K562 (cell line): ENCODE measurements around the gene COQ4. TPM values are rescaled to one million over a fixed set of nuclear protein-coding genes. Genes with fewer than 3 reads are reported as not detected.

Source experiments
- ATAC-seq: fragments of 200-7000 bp; cut with Tn5 transposase; 3 replicates; pipeline ENCODE4 v1.9.1; 2020; ENCODE audit warnings: moderate library complexity
- BruUV-seq: library from RNA; stranded (reverse); fragments of 400-500 nt; replicated peaks from 2 replicates; lab custom pipeline; 2021; lab: Mats Ljungman, UMichigan
- CTCF ChIA-PET: fragments of 300-600 bp; formaldehyde crosslinking; extraction: SDS; loops from one replicate; lab custom pipeline; 2021; ENCODE audit warnings: low intra/inter-chr PET ratio; lab: Yijun Ruan, JAX
- POLR2A ChIA-PET: fragments of 300-600, 350-650 bp; sonication (Branson Sonifier 250); formaldehyde crosslinking; extraction: SDS; loops from one replicate; lab custom pipeline; 2021; ENCODE audit warnings: antibody characterized with exemption, inconsistent platforms; lab: Yijun Ruan, JAX
- DNase-seq, 4 experiments: peaks; one replicate each; pipeline versions ENCODE4 v3.0.0 to v3.0.0-alpha.2; 2011 to 2018; ENCODE audit warnings: low spot score in 3 of 4, mixed read lengths in 3 of 4; ENCODE audit errors: extremely low read depth in 1 of 4
- FAIRE-seq: peaks from 2 replicates; lab custom pipeline; 2011; peaks lifted over from hg19 to GRCh38; lab: Jason Lieb, UNC
- H2AFZ ChIP-seq: 2 replicates; pipeline ENCODE4 v1.6.0; 2011; ENCODE audit warnings: low read depth, low read length, control low read depth, inconsistent platforms
- H3K27ac ChIP-seq: fragments of 200-600 bp; 3 replicates; pipeline ENCODE4 v1.8.0; 2011; ENCODE audit warnings: low read depth, mild to moderate bottlenecking, control low read depth, inconsistent platforms, low read length, moderate library complexity, mixed read lengths; ENCODE audit errors: extremely low read depth
- H3K27me3 ChIP-seq, 2 experiments: fragments of 300-600 bp in 1 of 2; 2 replicates in 1 of 2; 3 replicates in 1 of 2; pipeline versions ENCODE4 v1.6.0 to v1.8.0; 2011; ENCODE audit warnings: inconsistent platforms in 2 of 2, low read length in 2 of 2, mild to moderate bottlenecking in 1 of 2, mixed read lengths in 1 of 2, moderate library complexity in 1 of 2; ENCODE audit not compliant: control insufficient read depth in 2 of 2, insufficient read depth in 2 of 2
- H3K36me3 ChIP-seq: fragments of 300-600 bp; 3 replicates; pipeline ENCODE4 v1.8.0; 2011; ENCODE audit warnings: mild to moderate bottlenecking, low read length, inconsistent platforms; ENCODE audit not compliant: control insufficient read depth, insufficient read depth
- H3K4me1 ChIP-seq, 2 experiments: fragments of 200-600 bp in 1 of 2; replicated peaks in 1 of 2; 2 replicates in 1 of 2; 3 replicates in 1 of 2; pipeline versions ENCODE4 v1.5.1 to v1.8.0; 2011; ENCODE audit warnings: inconsistent platforms in 2 of 2, low read length in 2 of 2, mild to moderate bottlenecking in 1 of 2, mixed read lengths in 1 of 2, moderate library complexity in 1 of 2; ENCODE audit not compliant: control insufficient read depth in 2 of 2, insufficient read depth in 2 of 2
- H3K4me2 ChIP-seq: 2 replicates; pipeline ENCODE4 v1.6.1; 2011; ENCODE audit warnings: low read length, control low read depth, inconsistent platforms, mixed read lengths; ENCODE audit not compliant: insufficient read depth
- H3K4me3 ChIP-seq: fragments of 200-600 bp; sonication (generic), shearing (Covaris generic); 2 replicates; pipeline ENCODE4 v1.5.1; 2016; ENCODE audit warnings: control low read depth, inconsistent platforms
- H3K79me2 ChIP-seq: fragments of 200-600 bp; 3 replicates; pipeline ENCODE4 v1.8.0; 2011; ENCODE audit warnings: low read length, inconsistent platforms; ENCODE audit not compliant: control insufficient read depth, insufficient read depth
- H3K9ac ChIP-seq, 2 experiments: 2 replicates each; pipeline versions ENCODE4 v1.6.0 to v1.6.1; 2011; ENCODE audit warnings: low read depth in 2 of 2, low read length in 2 of 2, control low read depth in 1 of 2, inconsistent platforms in 1 of 2, mild to moderate bottlenecking in 1 of 2, mixed read lengths in 1 of 2; ENCODE audit not compliant: insufficient read depth in 1 of 2
- H3K9me1 ChIP-seq: one replicate; pipeline ENCODE4 v1.6.0; 2011; ENCODE audit warnings: inconsistent platforms, mild to moderate bottlenecking, low read length, moderate library complexity; ENCODE audit not compliant: control insufficient read depth, insufficient read depth
- H3K9me3 ChIP-seq: replicated peaks from 2 replicates; pipeline ENCODE4 v1.5.1; 2011; ENCODE audit warnings: low read depth, low read length, inconsistent platforms; ENCODE audit not compliant: control insufficient read depth, insufficient read depth
- H4K20me1 ChIP-seq: replicated peaks from 2 replicates; pipeline ENCODE4 v1.6.1; 2011; ENCODE audit warnings: low read length, inconsistent platforms, mixed read lengths; ENCODE audit not compliant: control insufficient read depth, insufficient read depth
- CBFA2T3 ChIP-seq: fragments of 450-650 bp; IDR thresholded peaks from 2 replicates; pipeline ENCODE4 v1.6.1; 2017
- GATAD2B ChIP-seq: fragments of 450-650 bp; IDR thresholded peaks from 2 replicates; pipeline ENCODE4 v1.6.1; 2017; ENCODE audit warnings: mild to moderate bottlenecking, borderline replicate concordance
- JUND ChIP-seq, 2 experiments: IDR thresholded peaks; 2 replicates in 1 of 2; 3 replicates in 1 of 2; pipeline ENCODE4 v1.6.1; 2011; ENCODE audit warnings: borderline replicate concordance in 2 of 2, low read depth in 2 of 2, low read length in 2 of 2, improper control_type of control experiment in 1 of 2, missing biosample characterization in 1 of 2, missing genetic modification characterization in 1 of 2, missing genetic modification reagents in 1 of 2
- MAFF ChIP-seq: IDR thresholded peaks from 2 replicates; pipeline ENCODE4 v1.6.1; 2012; ENCODE audit warnings: low read length, improper control_type of control experiment
- MTF1 ChIP-seq: fragments of 250-450 bp; sonication (Bioruptor Pico); IDR thresholded peaks from 2 replicates; pipeline ENCODE4 v1.9.0; 2021; ENCODE audit warnings: moderate library complexity, mild to moderate bottlenecking, inconsistent platforms, borderline replicate concordance
- NFIX ChIP-seq: fragments of 250-450 bp; sonication (Bioruptor Pico); IDR thresholded peaks from 2 replicates; pipeline ENCODE4 v1.4.0; 2020; ENCODE audit warnings: low read depth, mild to moderate bottlenecking, moderate library complexity
- RBM34 ChIP-seq: fragments of 200-400 bp; formaldehyde crosslinking; IDR thresholded peaks from 2 replicates; pipeline ENCODE4 v1.6.1; 2018; ENCODE audit warnings: low read length, borderline replicate concordance; ENCODE audit not compliant: insufficient read depth
- ZNF316 ChIP-seq: fragments of 450-650 bp; IDR thresholded peaks from 2 replicates; pipeline ENCODE4 v1.6.1; 2016
- WGBS: fragments of 100-300 bp; shearing (Covaris generic); methylation state at CpG from one replicate; pipeline ENCODE4 v1.1.6; 2016; ENCODE audit warnings: low coverage, mixed read lengths; ENCODE audit not compliant: insufficient coverage; ENCODE audit errors: missing lambda C conversion rate; 5-methylcytosine and 5-hydroxymethylcytosine counted together
- in situ Hi-C: fragments of 300-500 bp; cut with MboI; formaldehyde crosslinking; loops from 4 replicates; pipeline ENCODE4 v1.15.0; 2018; ENCODE audit warnings: inconsistent platforms, mixed read lengths
- intact Hi-C: fragments of 100-400 bp; cut with micrococcal nuclease; formaldehyde crosslinking; loops from 2 replicates; pipeline ENCODE4 v1.14.2; 2022
- polyA plus RNA-seq, 8 experiments: library from polyadenylated mRNA; depleted of rRNA in 4 of 8; stranded (reverse) in 5 of 8; unstranded in 3 of 8; fragments of >200 nt; fragmentation: Nextera tagmentation in 2 of 8; fragmentation: Illumina TruSeq in 1 of 8; extraction: Ambion mirVana in 2 of 8; extraction: Trizol in 1 of 8; gene quantifications; 2 replicates each; pipeline versions ENCODE4 v1.2.1 to v1.2.3, GENCODE V29; 2011 to 2014; ENCODE audit warnings: inconsistent platforms in 1 of 8, missing spikeins in 1 of 8
- total RNA-seq, 7 experiments: library from RNA; depleted of rRNA in 6 of 7; stranded (reverse); fragments of >200 nt in 6 of 7; fragmentation: Illumina TruSeq in 2 of 7; extraction: Trizol in 2 of 7; gene quantifications; 2 replicates each; pipeline versions ENCODE4 v1.2.1 to v1.2.3, GENCODE V29; 2011 to 2021; ENCODE audit warnings: low replicate concordance in 1 of 7
- TF ChIP-seq, protein P1 (sequence below): IDR thresholded peaks from 3 replicates; pipeline ENCODE4 v1.6.1; 2011; ENCODE audit warnings: borderline replicate concordance, mild to moderate bottlenecking, moderate library complexity; ENCODE audit not compliant: insufficient read length; ENCODE audit errors: extremely low read depth
- TF ChIP-seq, protein P2 (sequence below): conservative IDR thresholded peaks from 2 replicates; pipeline ENCODE4 v1.6.1; 2011; ENCODE audit warnings: low read depth, mild to moderate bottlenecking, low read length; ENCODE audit not compliant: control insufficient read depth
- TF ChIP-seq, protein P3 (sequence below): fragments of 250-450 bp; sonication (Bioruptor Pico); IDR thresholded peaks from 2 replicates; pipeline ENCODE4 v1.8.0; 2021; ENCODE audit warnings: borderline replicate concordance, mild to moderate bottlenecking, moderate library complexity; ENCODE audit not compliant: poor library complexity, severe bottlenecking

Gene COQ4
- total and polyA plus RNA-seq, 9 of the 15 experiments (the other 6 are each of a cell fraction or from before 2014, with no cell fraction given): 9.1 to 135 (median 67.2) TPM

DNA sequence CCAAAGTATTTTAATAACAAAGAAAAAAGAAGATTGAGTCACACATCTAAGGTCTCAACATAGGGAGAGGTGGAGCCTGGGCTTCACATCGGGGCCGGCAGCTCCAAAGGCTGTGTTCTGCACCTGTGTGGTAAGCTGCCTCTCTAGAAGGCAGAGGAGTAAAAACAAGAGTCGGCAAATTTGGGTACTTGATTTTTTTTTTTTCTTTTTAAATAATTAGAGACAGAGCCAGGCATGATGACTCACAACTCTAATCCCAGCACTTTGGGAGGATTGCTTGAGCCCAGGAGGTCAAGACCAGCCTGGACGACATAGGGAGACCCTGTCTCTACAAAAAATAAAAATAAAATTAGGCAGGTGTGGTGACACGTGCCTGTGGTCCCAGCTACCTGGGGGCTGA is 53.2 kb downstream of the COQ4 start:
- Histone ChIP-seq H3K27ac (no peak overlapping the region), H3K9me1 (no peaks in the 10 kb centered on the region), H3K79me2 (peaks cover 45% of the 10 kb centered on the region), H4K20me1 (no peaks in the 10 kb centered on the region), H2AFZ (no peak overlapping the region), H3K4me2 (no peak overlapping the region), H3K4me1 (peaks cover 0 to 7% of the 10 kb centered on the region in 2 experiments; a peak in 3 of 5 replicates)
- in situ Hi-C loops: no loop called here
- WGBS: 91% methylated on average over 5 of the region's 5 CpGs
- FAIRE-seq: no peak
- BruUV-seq: no TSS peak
- TF ChIP-seq MAFF (0 out of 2 replicates have a peak, but pooled peaks have one; percentile 26), ZNF316 (peak; percentile 43; the same call in 1 of the 2 replicates), RBM34 (no peak)
- TF ChIP-seq, all 486 proteins: peak for 2
- H3K4me3 ChIP-seq: no peak overlapping the region
- no peaks in the 10 kb centered on the region for H3K27me3 ChIP-seq
- POLR2A ChIA-PET: interaction anchor here (1.9 kb wide), 1 partner anchor 11 kb away, joined by 5 read pairs; no protein-coding TSS in a partner anchor
- ATAC-seq (no peak), DNase-seq (no peak)
- peaks cover 46% of the 10 kb centered on the region for H3K36me3 ChIP-seq
- intact Hi-C loops: no loop called here
- H3K9me3 ChIP-seq: no peaks in the 10 kb centered on the region
- no peak overlapping the region for H3K9ac ChIP-seq
- CTCF ChIA-PET: no interaction called here

DNA sequence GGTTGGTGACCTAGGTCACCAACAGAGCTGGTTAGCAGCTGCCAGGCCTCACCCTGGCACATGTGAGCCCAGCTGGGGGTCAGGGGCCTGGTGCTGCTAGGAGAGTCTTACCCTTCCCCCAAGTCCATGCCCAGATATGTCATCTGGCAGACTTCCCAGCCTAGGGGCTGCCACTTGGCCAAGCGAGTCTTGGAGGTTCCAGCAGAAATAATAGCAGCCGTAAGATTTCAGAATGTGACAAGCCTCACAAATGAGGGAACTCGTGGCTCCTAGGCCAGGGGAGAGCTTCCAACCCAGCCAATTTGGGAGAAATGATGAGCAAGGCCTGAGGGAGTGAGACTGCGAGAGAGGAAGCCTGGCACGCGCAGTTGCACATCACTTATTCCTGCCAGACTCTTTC is 59.6 kb downstream of the COQ4 start:
- intact Hi-C loops: no loop called here
- Histone ChIP-seq H3K27me3 (no peaks in the 10 kb centered on the region), H2AFZ (no peak overlapping the region), H3K27ac (no peak overlapping the region), H3K9ac (no peak overlapping the region), H3K79me2 (no peaks in the 10 kb centered on the region), H3K4me2 (no peak overlapping the region), H3K4me1 (no peaks in the 10 kb centered on the region), H4K20me1 (no peaks in the 10 kb centered on the region), H3K9me1 (peaks cover 5% of the 10 kb centered on the region), H3K4me3 (no peak overlapping the region), H3K9me3 (no peaks in the 10 kb centered on the region), H3K36me3 (peaks cover 72% of the 10 kb centered on the region; the same call in 2 of the 3 replicates)
- DNase-seq (no peak), ATAC-seq (no peak), FAIRE-seq (no peak)
- in situ Hi-C loops: no loop called here
- no TSS peak for BruUV-seq
- ChIA-PET CTCF (no interaction called here), POLR2A (no interaction called here)
- WGBS: 86% methylated on average over 6 of the region's 6 CpGs
- no peak for TF ChIP-seq GATAD2B
- no peak for TF ChIP-seq MTF1 (CRISPR knock-in tag)
- TF ChIP-seq, protein P1, sequence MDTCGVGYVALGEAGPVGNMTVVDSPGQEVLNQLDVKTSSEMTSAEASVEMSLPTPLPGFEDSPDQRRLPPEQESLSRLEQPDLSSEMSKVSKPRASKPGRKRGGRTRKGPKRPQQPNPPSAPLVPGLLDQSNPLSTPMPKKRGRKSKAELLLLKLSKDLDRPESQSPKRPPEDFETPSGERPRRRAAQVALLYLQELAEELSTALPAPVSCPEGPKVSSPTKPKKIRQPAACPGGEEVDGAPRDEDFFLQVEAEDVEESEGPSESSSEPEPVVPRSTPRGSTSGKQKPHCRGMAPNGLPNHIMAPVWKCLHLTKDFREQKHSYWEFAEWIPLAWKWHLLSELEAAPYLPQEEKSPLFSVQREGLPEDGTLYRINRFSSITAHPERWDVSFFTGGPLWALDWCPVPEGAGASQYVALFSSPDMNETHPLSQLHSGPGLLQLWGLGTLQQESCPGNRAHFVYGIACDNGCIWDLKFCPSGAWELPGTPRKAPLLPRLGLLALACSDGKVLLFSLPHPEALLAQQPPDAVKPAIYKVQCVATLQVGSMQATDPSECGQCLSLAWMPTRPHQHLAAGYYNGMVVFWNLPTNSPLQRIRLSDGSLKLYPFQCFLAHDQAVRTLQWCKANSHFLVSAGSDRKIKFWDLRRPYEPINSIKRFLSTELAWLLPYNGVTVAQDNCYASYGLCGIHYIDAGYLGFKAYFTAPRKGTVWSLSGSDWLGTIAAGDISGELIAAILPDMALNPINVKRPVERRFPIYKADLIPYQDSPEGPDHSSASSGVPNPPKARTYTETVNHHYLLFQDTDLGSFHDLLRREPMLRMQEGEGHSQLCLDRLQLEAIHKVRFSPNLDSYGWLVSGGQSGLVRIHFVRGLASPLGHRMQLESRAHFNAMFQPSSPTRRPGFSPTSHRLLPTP: no peak
- TF ChIP-seq, protein P2, sequence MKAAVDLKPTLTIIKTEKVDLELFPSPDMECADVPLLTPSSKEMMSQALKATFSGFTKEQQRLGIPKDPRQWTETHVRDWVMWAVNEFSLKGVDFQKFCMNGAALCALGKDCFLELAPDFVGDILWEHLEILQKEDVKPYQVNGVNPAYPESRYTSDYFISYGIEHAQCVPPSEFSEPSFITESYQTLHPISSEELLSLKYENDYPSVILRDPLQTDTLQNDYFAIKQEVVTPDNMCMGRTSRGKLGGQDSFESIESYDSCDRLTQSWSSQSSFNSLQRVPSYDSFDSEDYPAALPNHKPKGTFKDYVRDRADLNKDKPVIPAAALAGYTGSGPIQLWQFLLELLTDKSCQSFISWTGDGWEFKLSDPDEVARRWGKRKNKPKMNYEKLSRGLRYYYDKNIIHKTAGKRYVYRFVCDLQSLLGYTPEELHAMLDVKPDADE: no peak
- TF ChIP-seq CBFA2T3: no peak
- TF ChIP-seq JUND (IDR thresholded peaks at IDR 0.05; ENCODE audit: borderline replicate concordance, low read depth, low read length): no peak
- TF ChIP-seq JUND (tag; IDR thresholded peaks at IDR 0.05; ENCODE audit: borderline replicate concordance, low read depth, low read length): no peak
- TF ChIP-seq NFIX (CRISPR knock-in tag): no peak
- TF ChIP-seq, protein P3, sequence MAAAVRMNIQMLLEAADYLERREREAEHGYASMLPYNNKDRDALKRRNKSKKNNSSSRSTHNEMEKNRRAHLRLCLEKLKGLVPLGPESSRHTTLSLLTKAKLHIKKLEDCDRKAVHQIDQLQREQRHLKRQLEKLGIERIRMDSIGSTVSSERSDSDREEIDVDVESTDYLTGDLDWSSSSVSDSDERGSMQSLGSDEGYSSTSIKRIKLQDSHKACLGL (CRISPR knock-in tag): no peak
